Calu3 (cell line): ENCODE results near the gene ARHGEF28. TPM values are rescaled to one million over a fixed set of nuclear protein-coding genes. Genes with fewer than 3 reads are reported as not detected.
A peak's percentile ranks its signal among the peaks of the same experiment; 100 is the strongest.

ENCODE experiments used
- BruUV-seq: library from RNA; stranded (reverse); fragments of 400-500 nt; replicated peaks from 2 replicates; lab custom pipeline; 2021; lab: Mats Ljungman, UMichigan
- CTCF ChIA-PET: fragments of 300-600 bp; sonication (Branson Sonifier 250); formaldehyde crosslinking; loops from one replicate; lab custom pipeline; 2022; ENCODE audit warnings: antibody characterized with exemption; lab: Charles Lee
- DNase-seq: peaks from one replicate; pipeline ENCODE4 v3.0.0; 2022
- H3K27ac Mint-ChIP-seq: one replicate; pipeline ENCODE4 v1.8.0; 2022; ENCODE audit warnings: mixed read lengths; ENCODE audit not compliant: unreplicated experiment
- H3K27me3 Mint-ChIP-seq: one replicate; pipeline ENCODE4 v1.8.0; 2022; ENCODE audit warnings: mixed read lengths; ENCODE audit not compliant: unreplicated experiment
- H3K36me3 Mint-ChIP-seq: one replicate; pipeline ENCODE4 v1.8.0; 2022; ENCODE audit warnings: mild to moderate bottlenecking, moderate library complexity, mixed read lengths; ENCODE audit not compliant: insufficient read depth, unreplicated experiment
- H3K4me1 Mint-ChIP-seq: one replicate; pipeline ENCODE4 v1.8.0; 2022; ENCODE audit warnings: mild to moderate bottlenecking, low read depth, mixed read lengths; ENCODE audit not compliant: unreplicated experiment
- H3K4me3 Mint-ChIP-seq: one replicate; pipeline ENCODE4 v1.8.0; 2022; ENCODE audit warnings: mild to moderate bottlenecking, low read depth, moderate library complexity, mixed read lengths; ENCODE audit not compliant: unreplicated experiment
- H3K9me3 Mint-ChIP-seq: one replicate; pipeline ENCODE4 v1.8.0; 2022; ENCODE audit warnings: low read depth, mixed read lengths; ENCODE audit not compliant: unreplicated experiment
- CTCF ChIP-seq: fragments of 200-600 bp; IDR thresholded peaks from one replicate; pipeline ENCODE4 v1.8.0; 2022; ENCODE audit warnings: antibody characterized with exemption; ENCODE audit not compliant: unreplicated experiment
- intact Hi-C: fragments of 100-400 bp; cut with micrococcal nuclease; formaldehyde crosslinking; loops from one replicate; pipeline ENCODE4 v1.10.0; 2022; ENCODE audit not compliant: unreplicated experiment
- total RNA-seq: library from RNA; stranded (reverse); gene quantifications from 2 replicates; pipeline ENCODE4 v1.2.3, GENCODE V29; 2022

Gene ARHGEF28
- total RNA-seq, 1 experiment from 2014 or later: 92.0 TPM

- Mint-ChIP-seq H3K4me3 (no peak overlapping the region), H3K4me1 (peaks cover 32% of the 10 kb centered on the region), H3K27ac (no peak overlapping the region), H3K9me3 (no peaks in the 10 kb centered on the region), H3K27me3 (no peaks in the 10 kb centered on the region), H3K36me3 (peaks cover 15% of the 10 kb centered on the region)
- TF ChIP-seq CTCF: no peak
- CTCF ChIA-PET: interaction anchor here (1.0 to 1.3 kb wide), 3 partner anchors 9 to 27 kb away, joined by 3 to 4 read pairs (median 3); no protein-coding TSS in a partner anchor
- intact Hi-C loops: loop anchor here (10.0 kb wide), 1 partner anchor 818 kb away; the partner anchor contains the start of gene ENC1
- no TSS peak for BruUV-seq
- DNase-seq: no peak
Observed at GRCh38 chr5:73826301-73827105, 200.5 kb downstream of the ARHGEF28 start.

- Mint-ChIP-seq H3K27me3 (no peaks in the 10 kb centered on the region), H3K4me1 (peaks cover 27% of the 10 kb centered on the region), H3K36me3 (peaks cover 11% of the 10 kb centered on the region), H3K9me3 (no peaks in the 10 kb centered on the region), H3K27ac (no peak overlapping the region), H3K4me3 (no peak overlapping the region)
- TF ChIP-seq CTCF: no peak
- intact Hi-C loops: loop anchor here (10.0 kb wide), 1 partner anchor 818 kb away; the partner anchor contains the start of gene ENC1
- CTCF ChIA-PET: interaction anchor here (1.0 to 1.3 kb wide), 2 partner anchors 16 to 26 kb away, joined by 3 to 4 read pairs; no protein-coding TSS in a partner anchor
- no TSS peak for BruUV-seq
- no peak for DNase-seq
Observed at GRCh38 chr5:73827106-73827450, 201.1 kb downstream of the ARHGEF28 start.

GRCh38 chr5:73828465-73828864 lies 202.5 kb downstream of the ARHGEF28 start:
- CTCF ChIA-PET: interaction anchor here (0.6 kb wide), 1 partner anchor 597 kb away, joined by 3 read pairs; no protein-coding TSS in a partner anchor

DNA sequence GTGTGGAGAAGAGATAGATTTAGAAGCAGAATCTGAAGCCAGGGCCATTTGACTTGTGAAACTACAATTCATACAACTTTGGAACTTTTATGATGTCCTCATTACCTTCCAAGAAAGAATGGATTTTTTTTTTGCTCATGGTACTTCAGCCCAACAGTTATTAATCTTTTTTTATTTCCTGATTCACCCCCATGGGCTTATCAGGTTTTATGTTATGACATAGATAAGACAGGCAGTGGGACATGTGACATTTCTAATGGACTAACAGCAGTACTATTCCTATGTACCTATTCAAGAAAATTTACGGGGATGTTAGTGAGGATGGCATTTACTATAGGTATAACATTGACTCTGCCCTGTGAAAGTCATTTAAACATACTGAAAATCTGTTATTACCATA lies 204.7 kb downstream of the ARHGEF28 start:
- intact Hi-C loops: no loop called here
- no TSS peak for BruUV-seq
- DNase-seq: no peak
- H3K9me3 Mint-ChIP-seq: peaks cover 2% of the 10 kb centered on the region
- CTCF ChIA-PET: interaction anchor here (1.0 kb wide), 1 partner anchor 34 kb away, joined by 3 read pairs; no protein-coding TSS in a partner anchor
- no peaks in the 10 kb centered on the region for H3K27me3 Mint-ChIP-seq
- no peak overlapping the region for H3K4me3 Mint-ChIP-seq
- TF ChIP-seq CTCF: no peak
- H3K27ac Mint-ChIP-seq: no peak overlapping the region
- peaks cover 40% of the 10 kb centered on the region for H3K36me3 Mint-ChIP-seq
- peaks cover 29% of the 10 kb centered on the region for H3K4me1 Mint-ChIP-seq

More at GRCh38 chr5:73828465-73828864, 202.5 kb downstream of the ARHGEF28 start:
- BruUV-seq: no TSS peak
- no peak overlapping the region for H3K4me3 Mint-ChIP-seq
- DNase-seq: no peak
- peaks cover 24% of the 10 kb centered on the region for H3K4me1 Mint-ChIP-seq
- no peaks in the 10 kb centered on the region for H3K27me3 Mint-ChIP-seq
- intact Hi-C loops: loop anchor here (10.0 kb wide), 1 partner anchor 816 kb away; the partner anchor contains the start of gene ENC1
- H3K27ac Mint-ChIP-seq: peak overlapping the region; percentile 23
- peaks cover 22% of the 10 kb centered on the region for H3K36me3 Mint-ChIP-seq
- H3K9me3 Mint-ChIP-seq: no peaks in the 10 kb centered on the region
- no peak for TF ChIP-seq CTCF
